Naive B cell (primary cell): Measurements from ENCODE around the gene NCAM2. TPM values are rescaled to one million over a fixed set of nuclear protein-coding genes. Genes with fewer than 3 reads are reported as not detected.

Experiments used
- ATAC-seq, 2 donors: fragments of 150-1000 bp; cut with Tn5 transposase; 2 replicates each; pipeline ENCODE4 v1.10.0; 2021; ENCODE audit warnings: low read depth in 2 of 2, mild to moderate bottlenecking in 2 of 2, moderate library complexity in 2 of 2
- DNase-seq: peaks from one replicate; pipeline ENCODE4 v3.0.0; 2022
- H3K27ac Mint-ChIP-seq, 6 donors: one replicate each; pipeline ENCODE4 v1.8.0; 2020 to 2022; ENCODE audit warnings: mild to moderate bottlenecking in 6 of 6, mixed read lengths in 6 of 6, moderate library complexity in 5 of 6, inconsistent platforms in 2 of 6
- H3K27me3 Mint-ChIP-seq, 3 donors: one replicate each; pipeline ENCODE4 v1.8.0; 2021 to 2022; ENCODE audit warnings: mixed read lengths in 3 of 3, mild to moderate bottlenecking in 1 of 3
- H3K36me3 Mint-ChIP-seq, 2 donors: one replicate each; pipeline ENCODE4 v1.8.0; 2020 to 2022; ENCODE audit warnings: mixed read lengths in 2 of 2, inconsistent platforms in 1 of 2, mild to moderate bottlenecking in 1 of 2
- H3K4me1 Mint-ChIP-seq, 3 donors: one replicate each; pipeline ENCODE4 v1.8.0; 2020 to 2022; ENCODE audit warnings: mixed read lengths in 3 of 3, inconsistent platforms in 1 of 3, mild to moderate bottlenecking in 1 of 3, moderate library complexity in 1 of 3
- H3K4me3 Mint-ChIP-seq, 8 donors: one replicate each; pipeline ENCODE4 v1.8.0; 2020 to 2022; ENCODE audit warnings: mild to moderate bottlenecking in 8 of 8, mixed read lengths in 8 of 8, moderate library complexity in 8 of 8, inconsistent platforms in 2 of 8
- H3K9me3 Mint-ChIP-seq, 7 donors: one replicate each; pipeline ENCODE4 v1.8.0; 2020 to 2022; ENCODE audit warnings: mixed read lengths in 7 of 7, mild to moderate bottlenecking in 5 of 7, inconsistent platforms in 2 of 7, moderate library complexity in 1 of 7
- polyA plus RNA-seq, 6 donors: library from polyadenylated mRNA; unstranded; fragments of 300-500 nt; fragmentation: Illumina TruSeq; gene quantifications; one replicate each; pipeline ENCODE4 v1.2.3, GENCODE V29; 2021; ENCODE audit warnings: low read depth in 6 of 6

The NCAM2 gene
- polyA plus RNA-seq, 6 donors from 2014 or later, result 0.44 to 2.5 (median 2.4) TPM; not detected in 3

DNA sequence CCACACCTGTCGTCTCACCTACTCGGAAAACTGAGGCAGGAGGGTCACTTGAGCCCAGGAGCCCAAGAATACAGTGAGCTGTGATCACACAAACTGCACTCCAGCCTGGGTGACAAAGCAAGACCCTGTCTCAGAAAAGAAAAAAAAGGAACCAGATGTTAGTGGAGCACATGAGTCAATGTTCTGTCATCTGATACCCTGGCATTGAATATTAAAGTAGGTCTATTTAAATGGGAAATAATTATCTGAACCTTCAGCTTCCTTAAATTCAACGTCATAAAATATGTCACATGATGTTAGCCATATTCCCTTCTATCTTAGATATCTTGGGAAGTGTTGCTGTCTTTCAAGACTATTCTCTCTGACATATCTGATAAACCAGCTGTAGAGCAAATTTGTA is 47.3 kb downstream of the NCAM2 start:
- DNase-seq (no peak), ATAC-seq (no peak)
- no peaks in the 10 kb centered on the region for H3K27me3 Mint-ChIP-seq
- H3K36me3 Mint-ChIP-seq, result no peaks in the 10 kb centered on the region
- no peaks in the 10 kb centered on the region for H3K4me1 Mint-ChIP-seq
- no peak overlapping the region for H3K27ac Mint-ChIP-seq
- H3K4me3 Mint-ChIP-seq, result no peak overlapping the region
- peaks cover 0 to 3% (median 0%) of the 10 kb centered on the region in 7 donors for H3K9me3 Mint-ChIP-seq

DNA sequence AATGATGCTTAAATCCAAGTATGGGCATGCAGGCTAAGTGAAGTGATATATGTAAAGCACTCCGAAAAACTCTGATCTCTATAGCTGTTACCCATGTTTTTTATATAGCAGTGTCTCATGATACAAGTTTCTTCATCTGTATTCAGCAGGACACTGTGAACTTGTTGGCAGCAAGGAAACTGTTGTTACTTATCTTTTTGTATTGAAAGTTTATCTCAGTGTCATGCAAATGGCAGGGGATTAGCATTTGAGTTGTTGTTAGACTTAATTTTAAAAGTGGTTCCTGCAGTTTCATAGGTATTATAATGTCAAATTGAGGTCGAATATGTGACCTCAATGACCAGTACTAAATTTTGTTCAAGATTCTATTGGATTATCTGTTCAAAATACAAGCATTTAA is 47.9 kb downstream of the NCAM2 start:
- Mint-ChIP-seq H3K27me3 (no peaks in the 10 kb centered on the region), H3K4me1 (no peaks in the 10 kb centered on the region), H3K9me3 (peaks cover 0 to 3% (median 0%) of the 10 kb centered on the region in 7 donors), H3K4me3 (no peak overlapping the region), H3K36me3 (no peaks in the 10 kb centered on the region), H3K27ac (no peak overlapping the region)
- ATAC-seq, result no peak
- DNase-seq, result no peak

DNA sequence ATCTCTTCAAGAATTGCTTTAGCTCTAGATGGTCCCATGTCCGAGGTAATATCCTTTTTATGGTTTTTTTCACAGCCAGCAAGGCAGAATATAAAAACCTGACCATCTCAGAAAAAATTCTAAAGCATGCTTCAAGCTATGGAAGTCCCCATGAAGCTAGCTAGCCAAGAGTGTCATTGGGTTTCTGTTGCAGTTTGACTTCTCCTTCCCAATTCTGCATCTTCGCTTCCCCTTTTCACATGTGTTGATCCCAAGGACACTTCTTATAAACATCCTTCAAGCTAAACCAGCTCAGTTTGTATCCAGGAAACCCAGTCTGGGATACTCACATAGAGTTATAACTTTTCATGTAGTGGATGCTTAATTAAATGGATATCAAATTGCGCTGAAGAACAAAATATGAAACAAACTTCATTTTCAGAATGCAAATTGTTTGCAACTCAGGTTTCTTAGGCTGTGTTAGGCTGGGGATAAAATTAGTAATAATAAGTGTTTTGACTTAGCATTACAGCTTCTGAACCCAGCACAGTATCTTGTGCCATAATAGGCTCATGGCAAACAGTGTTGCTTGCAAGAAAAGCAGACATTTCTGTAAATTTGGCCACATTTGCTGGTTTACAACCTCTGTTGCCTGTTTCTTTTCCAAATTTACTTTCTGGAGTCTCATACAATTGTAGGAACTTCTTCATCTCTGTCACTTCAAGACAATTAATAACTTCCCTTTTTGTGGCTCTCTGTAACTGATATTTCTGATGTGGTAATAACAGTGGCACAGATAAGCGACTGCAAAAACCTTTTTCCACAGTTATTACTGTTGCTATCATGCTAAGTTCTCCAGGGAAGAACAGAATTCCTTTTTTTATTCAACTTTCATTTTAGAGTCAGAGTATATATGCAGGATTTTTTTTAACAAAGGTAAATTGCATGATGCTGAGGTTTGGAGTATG is 53.2 kb downstream of the NCAM2 start:
- Mint-ChIP-seq H3K36me3 (no peaks in the 10 kb centered on the region), H3K27ac (no peak overlapping the region), H3K4me3 (no peak overlapping the region), H3K27me3 (no peaks in the 10 kb centered on the region), H3K4me1 (no peaks in the 10 kb centered on the region), H3K9me3 (peaks cover 0 to 2% (median 0%) of the 10 kb centered on the region in 7 donors)
- DNase-seq (no peak), ATAC-seq (no peak)

DNA sequence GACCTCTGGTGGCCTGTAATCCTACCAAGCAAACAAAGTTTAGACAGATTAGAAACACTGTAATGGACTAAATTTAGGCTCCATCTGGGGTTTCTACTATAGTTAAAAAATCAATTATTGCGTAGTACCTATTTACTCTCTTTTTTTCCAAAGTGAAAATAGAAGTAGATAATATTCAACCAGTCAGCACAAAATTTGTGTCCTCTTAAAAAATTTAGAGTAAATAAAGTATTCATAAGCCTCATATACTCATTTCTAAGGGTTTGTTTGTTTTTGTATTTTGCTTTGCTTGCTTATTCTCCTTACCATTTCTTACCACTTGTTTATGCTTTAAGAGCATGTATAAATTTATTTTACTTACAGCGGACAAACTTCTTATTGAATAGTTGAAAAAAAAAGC is 54.5 kb downstream of the NCAM2 start:
- H3K4me3 Mint-ChIP-seq, result no peak overlapping the region
- DNase-seq (no peak), ATAC-seq (no peak)
- H3K4me1 Mint-ChIP-seq, result no peaks in the 10 kb centered on the region
- no peaks in the 10 kb centered on the region for H3K36me3 Mint-ChIP-seq
- H3K27me3 Mint-ChIP-seq, result no peaks in the 10 kb centered on the region
- peaks cover 0 to 2% (median 0%) of the 10 kb centered on the region in 7 donors for H3K9me3 Mint-ChIP-seq
- H3K27ac Mint-ChIP-seq, result no peak overlapping the region

DNA sequence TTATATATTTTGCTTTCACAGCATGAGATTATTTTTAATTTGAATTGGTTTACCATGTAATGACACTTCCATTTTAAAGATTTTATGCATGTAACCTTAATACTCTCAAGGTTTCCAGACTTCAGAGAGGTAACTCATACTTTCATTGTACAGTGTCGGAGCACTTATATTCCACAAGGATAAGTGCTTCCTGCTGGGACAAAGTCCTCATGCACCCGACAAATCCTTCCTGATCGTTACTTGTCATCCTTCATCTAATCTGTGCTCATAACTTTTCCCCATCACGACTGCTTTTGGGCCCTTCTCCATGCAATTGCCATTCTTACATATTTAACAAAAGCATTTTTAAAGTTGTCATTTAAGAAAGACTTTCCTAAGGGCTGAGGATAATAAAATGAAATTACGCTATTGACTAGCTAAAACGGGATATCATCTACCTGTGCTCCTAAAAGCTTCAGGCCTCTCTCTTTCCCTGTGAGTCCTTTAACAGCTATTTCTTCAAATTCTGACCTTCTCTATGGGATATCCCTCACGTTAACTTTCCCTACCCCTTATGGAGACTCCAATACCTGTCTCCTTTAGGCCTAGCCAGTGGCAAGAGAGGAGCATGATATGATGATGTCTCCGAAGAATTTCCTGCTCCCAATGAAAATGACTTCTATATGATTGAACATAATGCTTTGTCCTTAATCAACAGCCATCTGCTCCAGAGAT is 59.3 kb downstream of the NCAM2 start:
- DNase-seq (no peak), ATAC-seq (no peak)
- H3K4me3 Mint-ChIP-seq, result no peak overlapping the region
- H3K36me3 Mint-ChIP-seq, result no peaks in the 10 kb centered on the region
- H3K27ac Mint-ChIP-seq, result no peak overlapping the region
- no peaks in the 10 kb centered on the region for H3K4me1 Mint-ChIP-seq
- peaks cover 0 to 2% (median 0%) of the 10 kb centered on the region in 7 donors for H3K9me3 Mint-ChIP-seq
- H3K27me3 Mint-ChIP-seq, result no peaks in the 10 kb centered on the region

DNA sequence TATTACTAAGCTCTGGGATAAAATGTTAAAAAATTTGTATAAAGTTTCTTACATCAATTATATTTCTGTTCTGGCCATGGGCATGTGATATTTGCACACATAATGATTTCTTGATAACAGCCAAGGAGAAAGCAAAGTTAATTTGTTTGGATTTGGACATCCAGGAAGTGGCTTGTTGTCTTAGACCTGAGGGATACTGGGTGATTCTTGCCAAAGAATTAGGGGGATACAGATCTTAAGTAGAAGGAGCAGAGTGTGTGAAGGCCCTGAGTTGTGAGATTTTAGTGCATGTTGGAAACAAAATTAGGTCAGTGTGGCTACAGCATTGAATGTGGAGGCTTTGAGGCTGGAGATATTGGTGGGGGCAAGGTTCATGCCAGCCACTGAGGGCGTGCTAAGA is 65.6 kb downstream of the NCAM2 start:
- H3K27ac Mint-ChIP-seq, result no peak overlapping the region
- no peak for ATAC-seq
- H3K9me3 Mint-ChIP-seq, result no peaks in the 10 kb centered on the region
- DNase-seq, result no peak
- no peaks in the 10 kb centered on the region for H3K27me3 Mint-ChIP-seq
- H3K4me1 Mint-ChIP-seq, result no peaks in the 10 kb centered on the region
- H3K36me3 Mint-ChIP-seq, result no peaks in the 10 kb centered on the region
- no peak overlapping the region for H3K4me3 Mint-ChIP-seq

DNA sequence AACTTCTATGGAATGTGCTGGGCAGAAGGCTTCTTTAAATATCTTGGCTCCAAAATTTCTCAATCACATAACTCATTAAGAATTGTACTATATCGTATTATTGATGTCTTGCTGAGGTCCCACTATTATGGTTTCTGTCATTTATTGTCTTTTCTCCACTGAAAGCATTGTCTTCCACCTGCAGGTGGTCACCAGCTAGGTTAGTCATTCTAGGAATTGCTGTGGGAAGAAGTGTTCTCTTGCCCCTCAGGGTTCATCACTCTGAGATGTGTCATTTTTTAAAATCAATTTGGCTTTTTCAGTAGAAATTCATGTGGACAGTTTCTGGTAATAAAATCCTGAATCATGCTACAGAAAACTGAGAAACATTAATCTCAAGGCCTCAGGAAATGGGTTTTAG is 66.1 kb downstream of the NCAM2 start:
- Mint-ChIP-seq H3K9me3 (no peaks in the 10 kb centered on the region), H3K4me1 (no peaks in the 10 kb centered on the region), H3K27ac (no peak overlapping the region), H3K4me3 (no peak overlapping the region), H3K36me3 (no peaks in the 10 kb centered on the region), H3K27me3 (no peaks in the 10 kb centered on the region)
- ATAC-seq (no peak), DNase-seq (no peak)

DNA sequence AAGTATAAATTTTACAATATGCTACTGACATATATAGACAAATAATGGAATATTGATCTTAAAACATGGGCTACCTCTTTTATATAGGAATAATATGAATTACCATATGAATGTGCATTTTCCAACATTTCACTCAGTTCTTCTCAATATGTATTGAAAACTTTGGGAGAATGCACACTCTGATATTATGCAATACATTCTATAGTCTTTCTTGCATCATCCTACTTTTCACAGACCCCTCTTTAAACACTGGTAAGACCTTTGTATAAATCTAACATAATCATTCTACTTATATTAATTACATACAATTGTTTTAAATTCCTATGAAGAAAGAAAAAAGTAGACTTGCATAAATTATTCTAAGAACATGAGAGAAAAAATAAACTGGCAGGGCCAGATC is 69.2 kb downstream of the NCAM2 start:
- no peak overlapping the region for H3K4me3 Mint-ChIP-seq
- no peak for ATAC-seq

DNA sequence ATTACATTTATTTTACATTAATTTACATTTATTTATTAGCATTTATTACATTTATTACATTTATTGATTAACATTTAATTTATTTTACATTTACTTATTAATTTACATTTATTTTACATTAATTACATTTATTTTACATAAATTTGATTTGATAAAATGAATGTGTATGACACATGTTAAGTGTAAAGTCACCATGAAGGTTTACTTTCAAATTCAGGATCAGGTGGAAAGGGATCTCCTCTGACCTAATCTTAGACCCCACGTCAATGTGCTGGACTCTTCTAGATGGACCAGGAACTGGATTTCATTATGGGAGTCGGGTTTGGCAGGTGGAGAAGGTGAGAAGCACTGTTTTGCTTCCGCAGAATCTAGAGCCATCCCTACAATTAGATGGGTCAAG is 76.1 kb downstream of the NCAM2 start:
- H3K9me3 Mint-ChIP-seq, result peaks cover 0 to 4% (median 0%) of the 10 kb centered on the region in 7 donors
- DNase-seq, result no peak
- no peak overlapping the region for H3K4me3 Mint-ChIP-seq
- H3K36me3 Mint-ChIP-seq, result no peaks in the 10 kb centered on the region
- no peaks in the 10 kb centered on the region for H3K27me3 Mint-ChIP-seq
- no peaks in the 10 kb centered on the region for H3K4me1 Mint-ChIP-seq
- H3K27ac Mint-ChIP-seq, result no peak overlapping the region
- ATAC-seq, result no peak

More for the DNA sequence above, 69.2 kb downstream of the NCAM2 start:
- peaks cover 0 to 4% (median 0%) of the 10 kb centered on the region in 7 donors for H3K9me3 Mint-ChIP-seq
- no peak overlapping the region for H3K27ac Mint-ChIP-seq
- no peak for DNase-seq
- H3K36me3 Mint-ChIP-seq, result no peaks in the 10 kb centered on the region
- no peaks in the 10 kb centered on the region for H3K27me3 Mint-ChIP-seq
- no peaks in the 10 kb centered on the region for H3K4me1 Mint-ChIP-seq

DNA sequence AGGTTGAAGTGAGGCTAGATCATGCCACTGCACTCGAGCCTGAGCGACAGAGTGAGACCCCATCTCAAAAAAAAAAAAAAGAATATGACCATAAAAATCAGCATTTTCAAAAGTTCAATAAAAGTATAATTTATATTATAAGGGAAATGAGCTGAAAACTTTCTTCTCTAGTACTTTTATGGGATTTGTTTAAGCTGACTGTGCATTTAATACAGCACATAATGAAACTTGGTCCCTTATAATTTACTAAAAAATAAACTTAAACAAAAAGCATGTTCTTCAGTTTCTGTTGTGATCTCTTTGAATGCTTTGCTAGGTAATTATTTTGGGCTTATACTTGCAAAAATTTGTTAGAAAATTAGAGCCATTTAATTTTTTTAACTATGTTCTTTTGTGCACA is 77.8 kb downstream of the NCAM2 start:
- Mint-ChIP-seq H3K4me1 (no peaks in the 10 kb centered on the region), H3K27ac (no peak overlapping the region), H3K27me3 (no peaks in the 10 kb centered on the region), H3K4me3 (no peak overlapping the region), H3K36me3 (no peaks in the 10 kb centered on the region), H3K9me3 (peaks cover 0 to 4% (median 0%) of the 10 kb centered on the region in 7 donors)
- ATAC-seq (no peak), DNase-seq (no peak)

DNA sequence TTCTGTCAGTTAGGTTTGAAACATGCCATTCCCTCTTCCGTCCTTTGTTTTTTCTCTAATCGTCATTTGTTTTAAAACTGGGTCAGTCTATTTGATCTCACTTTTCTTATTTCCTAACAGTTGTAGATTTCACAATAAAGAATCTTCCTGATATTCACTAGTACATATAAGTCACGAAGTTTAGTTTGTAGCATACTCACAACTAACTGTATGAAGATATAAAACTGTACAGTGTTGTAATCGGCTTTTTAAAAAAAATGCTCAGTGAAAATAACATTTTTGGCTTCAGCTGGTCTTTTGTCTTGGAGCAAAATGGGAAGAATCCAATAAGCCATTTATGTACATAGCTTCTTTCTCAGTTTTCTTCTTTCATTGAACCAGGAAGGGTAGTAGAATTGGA is 78.3 kb downstream of the NCAM2 start:
- H3K27ac Mint-ChIP-seq, result peak overlapping the region in 1 of 6 donors; percentile 79
- DNase-seq, result no peak
- no peaks in the 10 kb centered on the region for H3K36me3 Mint-ChIP-seq

DNA sequence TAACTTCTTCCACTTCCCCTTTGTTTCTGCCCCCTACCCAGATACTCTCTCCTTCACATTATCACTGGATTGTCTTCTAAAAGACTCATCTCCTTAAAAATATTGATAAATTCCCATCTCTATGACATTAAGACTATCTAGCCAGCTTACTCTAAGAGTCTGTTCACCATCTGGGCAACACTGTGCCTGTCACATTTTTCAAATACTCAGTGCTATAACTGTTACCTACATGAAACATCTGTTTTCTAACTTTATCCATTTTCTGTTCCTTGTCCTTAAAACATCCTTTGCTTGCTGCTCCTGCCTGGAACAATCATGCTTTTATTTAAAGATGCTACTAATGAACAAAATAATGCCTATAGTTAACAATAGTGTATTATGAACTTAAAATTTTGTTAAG is 81.4 kb downstream of the NCAM2 start:
- DNase-seq, result no peak
- no peak for ATAC-seq
- Mint-ChIP-seq H3K4me3 (no peak overlapping the region), H3K27me3 (no peaks in the 10 kb centered on the region), H3K9me3 (peaks cover 0 to 5% (median 0%) of the 10 kb centered on the region in 7 donors), H3K36me3 (no peaks in the 10 kb centered on the region), H3K27ac (peak overlapping the region in 1 of 6 donors; percentile 54), H3K4me1 (no peaks in the 10 kb centered on the region)

More for the DNA sequence above, 78.3 kb downstream of the NCAM2 start:
- no peak overlapping the region for H3K4me3 Mint-ChIP-seq
- no peaks in the 10 kb centered on the region for H3K27me3 Mint-ChIP-seq
- ATAC-seq, result no peak
- peaks cover 0 to 5% (median 0%) of the 10 kb centered on the region in 7 donors for H3K9me3 Mint-ChIP-seq
- H3K4me1 Mint-ChIP-seq, result no peaks in the 10 kb centered on the region

DNA sequence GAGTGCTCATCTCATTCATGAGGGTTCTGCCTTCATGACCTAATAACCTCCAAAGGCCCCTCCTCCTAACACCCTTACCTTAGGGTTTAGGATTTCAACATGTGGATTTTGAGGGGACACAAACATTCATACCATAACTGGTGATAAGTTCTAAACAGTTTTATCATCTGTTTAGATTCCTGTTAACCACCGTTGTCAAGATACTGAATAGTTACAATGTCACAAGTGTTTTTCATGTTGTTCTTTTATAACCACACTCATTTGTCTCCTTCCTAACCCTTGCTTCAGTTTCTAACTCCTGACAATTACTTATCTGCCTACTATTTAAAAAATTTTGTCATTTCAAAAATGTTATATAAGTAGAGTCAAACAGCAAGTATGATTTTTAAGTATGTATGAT is 86.0 kb downstream of the NCAM2 start:
- no peak overlapping the region for H3K4me3 Mint-ChIP-seq

DNA sequence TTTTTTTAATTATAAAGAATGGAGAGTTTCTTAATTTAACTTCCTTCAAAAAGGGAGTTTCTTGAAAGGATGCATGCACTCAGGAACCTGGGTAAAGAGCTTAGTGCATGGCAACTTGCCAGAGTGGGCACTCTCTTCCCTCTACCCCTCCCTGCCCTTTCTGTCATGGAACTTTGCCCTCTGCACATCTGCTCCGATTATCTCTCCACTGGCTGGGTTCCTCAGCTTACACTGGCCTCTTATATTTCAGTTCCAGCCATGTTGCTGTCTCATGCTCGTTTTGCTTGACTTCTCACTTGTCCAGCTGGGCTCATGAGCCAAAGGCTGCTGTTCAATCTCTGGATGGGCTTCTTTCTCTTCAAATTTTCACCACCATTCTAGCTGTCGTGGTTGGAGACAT is 87.0 kb downstream of the NCAM2 start:
- H3K36me3 Mint-ChIP-seq, result no peaks in the 10 kb centered on the region

More for the DNA sequence above, 86.0 kb downstream of the NCAM2 start:
- no peaks in the 10 kb centered on the region for H3K27me3 Mint-ChIP-seq
- peaks cover 0 to 5% (median 0%) of the 10 kb centered on the region in 7 donors for H3K9me3 Mint-ChIP-seq
- no peak for ATAC-seq
- DNase-seq, result no peak
- H3K36me3 Mint-ChIP-seq, result no peaks in the 10 kb centered on the region
- H3K27ac Mint-ChIP-seq, result no peak overlapping the region
- H3K4me1 Mint-ChIP-seq, result no peaks in the 10 kb centered on the region

More for the DNA sequence above, 87.0 kb downstream of the NCAM2 start:
- no peak overlapping the region for H3K4me3 Mint-ChIP-seq
- H3K4me1 Mint-ChIP-seq, result no peaks in the 10 kb centered on the region
- no peak overlapping the region for H3K27ac Mint-ChIP-seq
- DNase-seq (no peak), ATAC-seq (no peak)
- no peaks in the 10 kb centered on the region for H3K27me3 Mint-ChIP-seq
- peaks cover 0 to 5% (median 0%) of the 10 kb centered on the region in 7 donors for H3K9me3 Mint-ChIP-seq
